Karpas-422 (cell line): Measurements from ENCODE around the gene ART1. TPM values are rescaled to one million over a fixed set of nuclear protein-coding genes. Genes with fewer than 3 reads are reported as not detected.

Experiments
- DNase-seq: peaks from one replicate; pipeline ENCODE4 v3.0.0-alpha.2; 2015
- H2AFZ ChIP-seq: fragments of 200-600 bp; sonication (generic); 2 replicates; pipeline ENCODE4 v1.6.1; 2014; ENCODE audit warnings: antibody characterized with exemption, low read length, mixed read lengths
- H3K27ac ChIP-seq: fragments of 200-600 bp; sonication (generic); 2 replicates; pipeline ENCODE4 v1.5.1; 2014; ENCODE audit warnings: mild to moderate bottlenecking, low read length, moderate library complexity
- H3K27me3 ChIP-seq: fragments of 200-600 bp; sonication (generic); 2 replicates; pipeline ENCODE4 v1.6.1; 2014; ENCODE audit warnings: low read length, mixed read lengths
- H3K36me3 ChIP-seq: fragments of 200-600 bp; sonication (generic); 2 replicates; pipeline ENCODE4 v1.6.1; 2014; ENCODE audit warnings: low read length, mixed read lengths; ENCODE audit not compliant: insufficient read depth
- H3K4me1 ChIP-seq: fragments of 200-600 bp; sonication (generic); 2 replicates; pipeline ENCODE4 v1.6.1; 2014; ENCODE audit warnings: mild to moderate bottlenecking, low read length, mixed read lengths
- H3K4me2 ChIP-seq: fragments of 200-600 bp; sonication (generic); 2 replicates; pipeline ENCODE4 v1.6.1; 2014; ENCODE audit warnings: low read length, low read depth, mild to moderate bottlenecking; ENCODE audit not compliant: poor library complexity, severe bottlenecking
- H3K4me3 ChIP-seq: fragments of 200-600 bp; sonication (generic); 2 replicates; pipeline ENCODE4 v1.5.1; 2014; ENCODE audit warnings: mild to moderate bottlenecking, antibody characterized with exemption, low read length, mixed read lengths
- H3K79me2 ChIP-seq: fragments of 200-600 bp; sonication (generic); 2 replicates; pipeline ENCODE4 v1.6.1; 2014; ENCODE audit warnings: mild to moderate bottlenecking, low read length, mixed read lengths
- H3K9ac ChIP-seq: fragments of 200-600 bp; sonication (generic); 2 replicates; pipeline ENCODE4 v1.6.0; 2014; ENCODE audit warnings: low read length
- H3K9me2 ChIP-seq: fragments of 200-600 bp; sonication (generic), shearing (Covaris generic); replicated peaks from 2 replicates; pipeline ENCODE4 v1.6.0; 2014; ENCODE audit warnings: mild to moderate bottlenecking, low read length, moderate library complexity; ENCODE audit not compliant: insufficient read depth
- H3K9me3 ChIP-seq: fragments of 300-700, 200-600 bp; sonication (generic); 2 replicates; pipeline ENCODE4 v1.6.1; 2014; ENCODE audit warnings: low read length, mixed read lengths
- H4K20me1 ChIP-seq: fragments of 200-600 bp; sonication (generic); 2 replicates; pipeline ENCODE4 v1.6.1; 2014; ENCODE audit warnings: mild to moderate bottlenecking, antibody characterized with exemption, low read length, low read depth; ENCODE audit not compliant: insufficient read depth
- small RNA-seq: library from RNA; depleted of rRNA; stranded (forward); fragments of <200 nt; gene quantifications from one replicate; pipeline ENCODE3, GENCODE V24; 2014
- total RNA-seq: library from RNA; depleted of rRNA; stranded (reverse); fragments of >200 nt; shearing (Covaris generic); gene quantifications from 2 replicates; pipeline ENCODE4 v1.2.3, GENCODE V29; 2014; ENCODE audit warnings: low replicate concordance; rRNA removed

The ART1 gene
- total RNA-seq, 1 experiment from 2014 or later, result not detected

DNA sequence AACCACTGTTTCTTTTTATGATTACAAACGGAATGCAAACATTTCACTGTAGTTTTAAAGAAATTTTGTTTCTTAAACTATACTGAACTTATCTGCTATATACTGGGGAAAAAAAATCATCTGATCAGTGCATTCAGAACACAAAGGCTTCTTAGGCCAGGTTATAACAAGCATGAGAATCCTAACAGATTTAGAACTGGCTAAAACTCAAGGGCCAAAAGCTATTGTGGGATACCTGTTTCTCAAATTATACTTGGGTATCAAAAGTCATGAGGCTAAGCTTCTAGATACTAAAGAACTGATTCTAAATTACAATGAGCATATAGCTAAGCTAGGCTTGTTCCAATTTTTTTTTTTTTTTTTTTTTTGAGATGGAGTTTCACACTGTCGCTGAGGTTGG is 56.0 kb downstream of the ART1 start:
- H3K4me2 ChIP-seq, result no peak overlapping the region
- no peak overlapping the region for H3K4me3 ChIP-seq
- no peaks in the 10 kb centered on the region for H3K27me3 ChIP-seq
- H3K9ac ChIP-seq, result no peak overlapping the region
- no peak for DNase-seq
- H3K9me2 ChIP-seq, result no peaks in the 10 kb centered on the region
- H3K9me3 ChIP-seq, result no peaks in the 10 kb centered on the region
- no peak overlapping the region for H2AFZ ChIP-seq
- no peaks in the 10 kb centered on the region for H4K20me1 ChIP-seq
- peaks cover 58% of the 10 kb centered on the region for H3K36me3 ChIP-seq
- no peak overlapping the region for H3K27ac ChIP-seq
- peaks cover 3% of the 10 kb centered on the region; the same call in 1 of the 2 replicates for H3K79me2 ChIP-seq
- no peaks in the 10 kb centered on the region for H3K4me1 ChIP-seq

DNA sequence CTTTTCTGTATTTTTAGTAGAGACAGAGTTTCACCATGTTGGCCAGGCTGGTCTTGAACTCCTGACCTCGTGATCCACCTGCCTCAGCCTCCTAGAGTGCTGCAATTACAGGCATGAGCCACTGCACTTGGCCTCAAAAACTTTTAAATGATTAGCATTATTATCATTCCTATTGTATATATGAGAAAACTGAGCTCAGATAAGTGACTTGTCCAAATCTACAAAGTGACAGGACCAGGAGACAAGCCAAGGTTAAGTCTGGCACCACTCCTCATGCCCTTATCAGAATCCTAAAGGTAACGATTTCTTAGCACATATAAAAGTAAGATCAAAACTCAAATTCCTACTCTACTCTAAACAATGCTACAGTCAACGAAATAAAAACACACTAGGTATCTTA is 58.5 kb downstream of the ART1 start:
- Histone ChIP-seq H3K9me3 (no peaks in the 10 kb centered on the region), H4K20me1 (no peaks in the 10 kb centered on the region), H3K27me3 (no peaks in the 10 kb centered on the region), H3K9ac (no peak overlapping the region), H3K79me2 (peaks cover 10% of the 10 kb centered on the region), H2AFZ (no peak overlapping the region), H3K4me2 (no peak overlapping the region), H3K27ac (no peak overlapping the region), H3K9me2 (no peaks in the 10 kb centered on the region), H3K4me3 (no peak overlapping the region), H3K36me3 (peaks cover 56% of the 10 kb centered on the region), H3K4me1 (no peaks in the 10 kb centered on the region)
- DNase-seq, result no peak

- Histone ChIP-seq H3K36me3 (peaks cover 66% of the 10 kb centered on the region), H3K4me1 (no peaks in the 10 kb centered on the region), H3K79me2 (peaks cover 30% of the 10 kb centered on the region)
Measured at GRCh38 chr11:3707176-3707575, 62.2 kb downstream of the ART1 start.

GRCh38 chr11:3709977-3710376 is 65.0 kb downstream of the ART1 start:
- no peak for DNase-seq
- Histone ChIP-seq H3K4me1 (no peaks in the 10 kb centered on the region), H3K27ac (no peak overlapping the region), H2AFZ (no peak overlapping the region), H4K20me1 (no peaks in the 10 kb centered on the region), H3K36me3 (peaks cover 68% of the 10 kb centered on the region), H3K9me2 (no peaks in the 10 kb centered on the region), H3K9me3 (no peaks in the 10 kb centered on the region), H3K79me2 (peaks cover 34% of the 10 kb centered on the region), H3K4me3 (no peak overlapping the region), H3K27me3 (no peaks in the 10 kb centered on the region), H3K9ac (no peak overlapping the region), H3K4me2 (no peak overlapping the region)

More at GRCh38 chr11:3707176-3707575, 62.2 kb downstream of the ART1 start:
- no peak overlapping the region for H2AFZ ChIP-seq
- no peaks in the 10 kb centered on the region for H3K27me3 ChIP-seq
- no peaks in the 10 kb centered on the region for H3K9me3 ChIP-seq
- DNase-seq, result no peak
- no peak overlapping the region for H3K4me3 ChIP-seq
- no peak overlapping the region for H3K4me2 ChIP-seq
- H3K9ac ChIP-seq, result no peak overlapping the region
- H3K9me2 ChIP-seq, result no peaks in the 10 kb centered on the region
- no peak overlapping the region for H3K27ac ChIP-seq
- H4K20me1 ChIP-seq, result no peaks in the 10 kb centered on the region

GRCh38 chr11:3710485-3711259 is 65.7 kb downstream of the ART1 start:
- DNase-seq, result no peak
- H3K79me2 ChIP-seq, result peaks cover 34% of the 10 kb centered on the region
- H2AFZ ChIP-seq, result no peak overlapping the region
- no peaks in the 10 kb centered on the region for H4K20me1 ChIP-seq
- H3K4me3 ChIP-seq, result no peak overlapping the region
- no peaks in the 10 kb centered on the region for H3K9me3 ChIP-seq
- H3K27me3 ChIP-seq, result no peaks in the 10 kb centered on the region
- H3K9me2 ChIP-seq, result no peaks in the 10 kb centered on the region
- H3K4me2 ChIP-seq, result no peak overlapping the region
- H3K9ac ChIP-seq, result no peak overlapping the region
- H3K4me1 ChIP-seq, result no peaks in the 10 kb centered on the region
- H3K27ac ChIP-seq, result no peak overlapping the region
- H3K36me3 ChIP-seq, result peaks cover 67% of the 10 kb centered on the region

DNA sequence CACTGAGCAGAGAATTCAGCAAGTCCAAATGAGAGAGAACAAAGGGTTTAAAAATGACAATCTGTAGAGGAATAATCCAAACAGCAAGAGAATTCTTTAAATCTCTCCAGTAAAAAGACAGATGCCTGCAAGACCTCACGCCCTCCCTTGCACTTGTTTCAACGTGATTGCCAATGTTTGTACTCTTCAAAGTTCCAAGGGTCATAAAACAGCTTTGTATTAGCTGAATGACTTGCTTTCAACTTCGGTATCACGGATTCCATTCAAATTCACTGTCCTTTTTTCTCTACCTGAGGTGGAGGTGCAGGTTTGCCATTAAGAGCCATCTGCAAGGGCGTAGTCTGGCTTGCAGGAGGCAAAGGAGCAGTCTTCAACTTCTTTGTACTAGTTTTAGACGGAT is 67.3 kb downstream of the ART1 start:
- Histone ChIP-seq H3K9me2 (no peaks in the 10 kb centered on the region), H3K36me3 (peaks cover 71% of the 10 kb centered on the region), H3K4me3 (no peak overlapping the region), H3K9me3 (no peaks in the 10 kb centered on the region), H3K27me3 (no peaks in the 10 kb centered on the region), H3K4me1 (no peaks in the 10 kb centered on the region), H3K4me2 (no peak overlapping the region), H3K9ac (no peak overlapping the region), H3K79me2 (peaks cover 31% of the 10 kb centered on the region), H4K20me1 (no peaks in the 10 kb centered on the region), H3K27ac (no peak overlapping the region), H2AFZ (no peak overlapping the region)
- no peak for DNase-seq

Small RNA genes lying within 50 kb of the gene (small RNA-seq; reads per million reads assigned to genes)
- not detected for gene RF00019

Other genes starting within 250 kb of the ART1 start
- gene ART5, start 3.1 kb upstream of the ART1 start, total RNA-seq, result not detected in 2 replicates
- 1.7 and 6.0 TPM in 2 replicates for gene CHRNA10, start 26.3 kb downstream of the ART1 start, total RNA-seq
- 123 and 124 TPM in 2 replicates for gene NUP98, start 152.4 kb downstream of the ART1 start, total RNA-seq
- 27.0 and 43.2 TPM in 2 replicates for gene PGAP2, start 163.4 kb downstream of the ART1 start, total RNA-seq
- gene RHOG, start 195.8 kb downstream of the ART1 start, total RNA-seq, result 54.6 and 68.5 TPM in 2 replicates
- 9.0 and 17.0 TPM in 2 replicates for gene STIM1, start 210.5 kb downstream of the ART1 start, total RNA-seq